GM12875 (cell line): ENCODE measurements around the gene TRIO.

ENCODE experiments used
- H3K4me3 ChIP-seq: one replicate; pipeline ENCODE4 v1.5.1; 2011; ENCODE audit warnings: low read depth, low read length, control low read depth
- TF ChIP-seq, protein P1 (sequence below): IDR thresholded peaks from 2 replicates; pipeline ENCODE4 v1.5.1; 2011; ENCODE audit warnings: low read depth, mild to moderate bottlenecking, control low read depth, inconsistent platforms, low read length, moderate library complexity, borderline replicate concordance; ENCODE audit not compliant: insufficient read depth

TRIO gene

GRCh38 chr5:14351845-14352712, 208.9 kb downstream of the TRIO start:
- no peak overlapping the region for H3K4me3 ChIP-seq
- TF ChIP-seq, protein P1, sequence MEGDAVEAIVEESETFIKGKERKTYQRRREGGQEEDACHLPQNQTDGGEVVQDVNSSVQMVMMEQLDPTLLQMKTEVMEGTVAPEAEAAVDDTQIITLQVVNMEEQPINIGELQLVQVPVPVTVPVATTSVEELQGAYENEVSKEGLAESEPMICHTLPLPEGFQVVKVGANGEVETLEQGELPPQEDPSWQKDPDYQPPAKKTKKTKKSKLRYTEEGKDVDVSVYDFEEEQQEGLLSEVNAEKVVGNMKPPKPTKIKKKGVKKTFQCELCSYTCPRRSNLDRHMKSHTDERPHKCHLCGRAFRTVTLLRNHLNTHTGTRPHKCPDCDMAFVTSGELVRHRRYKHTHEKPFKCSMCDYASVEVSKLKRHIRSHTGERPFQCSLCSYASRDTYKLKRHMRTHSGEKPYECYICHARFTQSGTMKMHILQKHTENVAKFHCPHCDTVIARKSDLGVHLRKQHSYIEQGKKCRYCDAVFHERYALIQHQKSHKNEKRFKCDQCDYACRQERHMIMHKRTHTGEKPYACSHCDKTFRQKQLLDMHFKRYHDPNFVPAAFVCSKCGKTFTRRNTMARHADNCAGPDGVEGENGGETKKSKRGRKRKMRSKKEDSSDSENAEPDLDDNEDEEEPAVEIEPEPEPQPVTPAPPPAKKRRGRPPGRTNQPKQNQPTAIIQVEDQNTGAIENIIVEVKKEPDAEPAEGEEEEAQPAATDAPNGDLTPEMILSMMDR, result peak; percentile 96

DNA sequence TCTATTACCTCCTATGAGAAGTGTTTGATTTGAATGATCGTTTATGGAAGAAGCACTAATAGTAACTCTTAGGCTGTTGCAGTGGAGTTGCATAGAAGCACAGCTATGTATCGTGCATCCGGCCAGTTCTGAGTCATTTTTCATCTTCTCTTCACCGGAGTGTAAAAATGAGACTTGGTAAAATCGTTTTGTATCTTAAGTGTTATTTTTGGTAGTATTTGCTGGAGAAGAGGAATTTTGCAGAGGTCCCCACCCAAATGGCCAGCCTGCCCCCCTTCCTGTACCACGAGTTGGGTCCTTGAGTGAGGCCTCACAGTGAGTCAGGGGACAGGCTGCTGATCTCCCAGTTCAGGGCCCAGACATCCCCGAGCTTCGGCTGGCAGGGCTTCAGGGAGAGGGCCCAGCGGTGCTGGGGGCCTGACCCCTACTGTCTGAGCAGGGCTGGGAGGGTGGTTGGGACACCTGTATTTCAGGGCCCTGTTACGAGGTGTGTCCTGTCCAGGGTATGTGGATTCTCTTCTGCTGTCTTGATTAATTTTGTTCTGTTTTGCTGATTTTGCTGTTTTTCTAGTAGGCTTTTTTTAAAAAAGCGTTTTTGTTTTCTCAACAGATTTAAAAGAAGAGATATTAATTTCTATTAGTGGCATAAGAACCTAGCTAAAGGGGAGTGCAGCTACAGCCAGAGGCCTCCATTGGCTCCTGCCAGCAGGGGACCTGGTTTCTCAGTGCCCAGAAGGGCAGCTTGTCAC, 210.8 kb downstream of the TRIO start:
- no peak overlapping the region for H3K4me3 ChIP-seq
- TF ChIP-seq, protein P1, result no peak

DNA sequence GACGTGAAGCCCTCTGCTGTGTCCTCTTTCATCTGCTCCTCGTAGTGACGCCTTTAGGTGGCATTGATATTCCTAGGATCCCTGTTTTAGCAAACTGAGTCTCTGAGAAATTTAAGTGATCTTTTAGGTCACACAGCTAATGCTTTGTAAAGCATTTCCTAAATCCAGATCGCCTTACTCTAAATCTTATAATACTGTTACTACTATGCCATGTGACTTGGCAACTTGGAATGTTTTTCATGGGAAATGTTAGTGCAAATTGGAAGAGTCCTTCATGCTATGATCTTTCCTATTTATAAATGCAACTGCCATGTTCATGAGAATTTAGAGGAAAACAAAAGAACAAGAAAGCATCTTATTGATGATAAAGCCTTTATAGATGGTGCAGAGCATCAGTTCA, 212.2 kb downstream of the TRIO start:
- TF ChIP-seq, protein P1, result no peak
- no peak overlapping the region for H3K4me3 ChIP-seq

DNA sequence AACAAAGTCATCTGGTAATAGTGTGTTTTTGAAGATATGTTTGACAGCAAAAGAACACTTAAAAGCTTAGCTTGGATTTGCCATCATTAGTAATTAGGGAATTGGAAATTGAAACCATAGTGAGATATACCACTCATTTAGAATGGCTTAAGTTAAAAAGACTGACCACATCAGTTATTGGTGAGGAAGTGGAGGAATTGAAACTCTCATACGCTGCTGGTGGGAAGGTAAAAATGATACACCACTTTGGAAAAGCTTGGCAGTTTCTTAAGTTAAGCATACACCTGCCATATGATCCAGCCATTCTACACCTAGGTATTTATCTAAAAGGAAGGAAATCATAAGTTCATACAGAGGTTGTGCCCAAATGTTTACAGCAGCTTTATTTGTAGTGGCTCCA, 213.2 kb downstream of the TRIO start:
- H3K4me3 ChIP-seq, result no peak overlapping the region
- TF ChIP-seq, protein P1, result no peak

DNA sequence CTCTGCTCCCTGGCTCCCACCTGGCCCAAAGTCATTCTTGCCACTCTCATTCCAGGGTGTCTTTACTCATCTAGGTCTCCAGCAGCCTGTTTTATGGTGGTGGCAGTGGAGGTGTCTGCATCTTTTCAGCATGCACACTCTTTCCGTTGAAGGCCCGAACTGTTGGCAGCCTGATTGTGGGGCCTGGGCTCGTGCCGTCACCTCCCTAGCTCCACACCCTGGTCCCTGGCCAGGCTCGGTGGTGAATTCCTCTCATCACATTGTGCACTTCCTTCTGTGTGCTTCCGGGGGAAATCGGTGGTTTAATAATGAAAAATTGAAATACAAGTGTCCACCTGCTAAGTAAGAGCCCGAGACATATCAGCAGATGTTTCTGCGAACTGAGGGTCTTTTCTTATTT, 214.3 kb downstream of the TRIO start:
- no peak overlapping the region for H3K4me3 ChIP-seq
- TF ChIP-seq, protein P1, result no peak

GRCh38 chr5:14357851-14358250, 214.7 kb downstream of the TRIO start:
- no peak overlapping the region for H3K4me3 ChIP-seq

More at GRCh38 chr5:14357851-14358250, 214.7 kb downstream of the TRIO start:
- TF ChIP-seq, protein P1, result no peak
